NOMO-1 treated with DMSO at 0.1 percent for 48 hours (cell line): ENCODE measurements around the gene RAPGEF1.

ENCODE experiments used
- DNase-seq: peaks from one replicate; lab custom pipeline; 2025; ENCODE audit not compliant: unreplicated experiment; lab: John Stamatoyannopoulos, UW

Gene RAPGEF1, protein sequence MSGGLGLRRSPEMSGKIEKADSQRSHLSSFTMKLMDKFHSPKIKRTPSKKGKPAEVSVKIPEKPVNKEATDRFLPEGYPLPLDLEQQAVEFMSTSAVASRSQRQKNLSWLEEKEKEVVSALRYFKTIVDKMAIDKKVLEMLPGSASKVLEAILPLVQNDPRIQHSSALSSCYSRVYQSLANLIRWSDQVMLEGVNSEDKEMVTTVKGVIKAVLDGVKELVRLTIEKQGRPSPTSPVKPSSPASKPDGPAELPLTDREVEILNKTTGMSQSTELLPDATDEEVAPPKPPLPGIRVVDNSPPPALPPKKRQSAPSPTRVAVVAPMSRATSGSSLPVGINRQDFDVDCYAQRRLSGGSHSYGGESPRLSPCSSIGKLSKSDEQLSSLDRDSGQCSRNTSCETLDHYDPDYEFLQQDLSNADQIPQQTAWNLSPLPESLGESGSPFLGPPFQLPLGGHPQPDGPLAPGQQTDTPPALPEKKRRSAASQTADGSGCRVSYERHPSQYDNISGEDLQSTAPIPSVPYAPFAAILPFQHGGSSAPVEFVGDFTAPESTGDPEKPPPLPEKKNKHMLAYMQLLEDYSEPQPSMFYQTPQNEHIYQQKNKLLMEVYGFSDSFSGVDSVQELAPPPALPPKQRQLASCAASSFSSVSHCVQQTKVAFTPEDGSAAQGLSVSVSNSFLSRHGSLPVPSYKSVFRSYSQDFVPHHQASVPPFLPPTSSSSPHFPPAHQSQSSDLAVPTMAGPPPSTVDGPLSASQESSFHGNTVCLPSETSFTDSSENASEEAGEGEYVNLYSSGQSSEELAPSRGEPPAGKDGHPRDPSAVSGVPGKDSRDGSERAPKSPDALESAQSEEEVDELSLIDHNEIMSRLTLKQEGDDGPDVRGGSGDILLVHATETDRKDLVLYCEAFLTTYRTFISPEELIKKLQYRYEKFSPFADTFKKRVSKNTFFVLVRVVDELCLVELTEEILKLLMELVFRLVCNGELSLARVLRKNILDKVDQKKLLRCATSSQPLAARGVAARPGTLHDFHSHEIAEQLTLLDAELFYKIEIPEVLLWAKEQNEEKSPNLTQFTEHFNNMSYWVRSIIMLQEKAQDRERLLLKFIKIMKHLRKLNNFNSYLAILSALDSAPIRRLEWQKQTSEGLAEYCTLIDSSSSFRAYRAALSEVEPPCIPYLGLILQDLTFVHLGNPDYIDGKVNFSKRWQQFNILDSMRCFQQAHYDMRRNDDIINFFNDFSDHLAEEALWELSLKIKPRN (N-terminal part only)

GRCh38 chr9:131739959-131740648, at the start of gene RAPGEF1:
Gene RAPGEF1 (minus strand): TSS chr9:131740076. CDS start chr9:131739830, 246 bp downstream.
- peak; percentile 31 for DNase-seq

DNA sequence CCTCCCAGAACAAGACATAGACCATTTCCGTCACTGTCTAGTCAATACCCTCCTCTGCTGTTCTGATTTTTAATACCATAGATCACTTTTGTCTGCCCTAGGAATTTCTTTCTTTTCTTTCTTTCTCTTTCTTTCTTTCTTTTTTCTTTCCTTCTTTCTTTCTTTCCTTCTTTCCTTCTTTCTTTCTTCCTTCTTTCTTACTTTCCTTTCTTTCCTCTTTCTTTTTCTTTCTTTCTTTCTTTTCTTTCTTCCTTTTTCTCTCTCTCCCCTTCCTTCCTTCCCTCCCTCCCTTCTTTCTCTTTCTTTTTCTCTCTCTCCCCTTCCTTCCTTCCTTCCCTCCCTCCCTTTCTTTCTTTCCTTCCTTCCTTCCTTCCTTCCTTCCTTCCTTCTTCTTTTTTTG, 49.0 kb upstream of the RAPGEF1 start:
- DNase-seq, result no peak

DNA sequence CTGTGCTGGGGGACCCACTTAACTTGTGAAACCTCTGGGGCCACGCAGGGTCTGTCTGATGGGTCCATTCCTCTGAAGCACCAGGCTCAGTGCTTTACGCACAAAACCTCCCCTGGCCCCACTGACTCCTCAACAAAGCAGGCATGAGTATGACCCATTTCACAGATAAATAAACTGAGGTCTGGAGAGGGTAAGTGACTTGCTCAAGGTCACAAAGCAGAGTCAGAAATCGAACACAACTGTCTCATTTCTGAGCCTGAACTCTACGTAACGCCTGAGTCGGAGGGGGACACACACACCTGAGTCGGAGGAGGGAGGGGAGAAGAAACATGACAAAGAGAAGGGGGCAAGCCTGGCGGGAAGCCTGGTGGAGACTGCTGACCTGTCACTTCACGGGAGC, 48.0 kb upstream of the RAPGEF1 start:
- DNase-seq, result no peak

- DNase-seq, result no peak
Measured at GRCh38 chr9:131784748-131785501, 45.0 kb upstream of the RAPGEF1 start.

- peak; percentile 24 for DNase-seq
Measured at GRCh38 chr9:131781069-131781468, 41.2 kb upstream of the RAPGEF1 start.

- DNase-seq, result no peak
Measured at GRCh38 chr9:131776473-131776872, 36.6 kb upstream of the RAPGEF1 start.

GRCh38 chr9:131776036-131776435, 36.2 kb upstream of the RAPGEF1 start:
- DNase-seq, result no peak

- DNase-seq, result no peak
Measured at GRCh38 chr9:131774636-131775035, 34.8 kb upstream of the RAPGEF1 start.

GRCh38 chr9:131773911-131774379, 34.1 kb upstream of the RAPGEF1 start:
- DNase-seq, result peak; percentile 14

DNA sequence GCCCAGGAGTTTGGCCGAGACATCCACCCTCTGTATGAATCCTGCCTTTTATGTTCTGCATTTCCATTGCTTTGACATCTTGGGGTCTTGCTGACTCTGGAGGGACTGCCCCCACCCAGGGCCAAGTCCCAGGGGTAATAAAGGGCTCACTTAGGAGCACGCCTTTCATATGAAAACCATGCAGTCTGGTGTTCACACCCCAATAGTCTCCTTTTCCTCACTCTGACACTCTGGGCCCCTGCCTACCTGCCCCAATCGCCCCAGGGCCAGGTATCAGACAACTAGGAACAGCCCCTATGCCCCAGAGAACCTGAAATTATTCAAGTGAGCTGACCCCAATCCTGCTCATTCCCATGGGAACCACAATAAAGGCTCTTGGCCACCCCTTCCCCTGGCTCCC, 33.1 kb upstream of the RAPGEF1 start:
- no peak for DNase-seq

GRCh38 chr9:131771646-131772045, 31.8 kb upstream of the RAPGEF1 start:
- no peak for DNase-seq

- DNase-seq, result no peak
Measured at GRCh38 chr9:131769361-131769760, 29.5 kb upstream of the RAPGEF1 start.

DNA sequence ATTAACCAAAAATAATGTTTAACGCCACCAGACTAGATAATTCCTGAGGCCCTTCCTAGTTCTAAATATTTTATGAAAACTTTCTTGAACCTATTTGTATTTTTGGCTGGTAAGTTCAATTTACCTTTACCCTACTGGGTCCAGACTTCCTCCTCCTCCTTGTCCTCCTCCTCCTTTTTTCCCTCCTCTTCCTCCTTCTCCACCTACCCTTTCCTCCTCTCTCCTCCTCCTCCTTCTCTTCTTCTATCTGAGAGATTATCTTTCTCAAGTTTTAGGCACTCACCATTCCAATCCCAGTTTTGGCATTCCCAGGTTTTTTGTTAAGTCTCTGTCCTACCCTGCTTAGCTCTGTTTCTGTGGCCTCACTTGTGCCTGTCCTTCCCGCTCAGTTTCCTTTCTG, 24.7 kb upstream of the RAPGEF1 start:
- DNase-seq, result no peak

GRCh38 chr9:131762356-131762932, 22.6 kb upstream of the RAPGEF1 start:
- peak; percentile 50 for DNase-seq

DNA sequence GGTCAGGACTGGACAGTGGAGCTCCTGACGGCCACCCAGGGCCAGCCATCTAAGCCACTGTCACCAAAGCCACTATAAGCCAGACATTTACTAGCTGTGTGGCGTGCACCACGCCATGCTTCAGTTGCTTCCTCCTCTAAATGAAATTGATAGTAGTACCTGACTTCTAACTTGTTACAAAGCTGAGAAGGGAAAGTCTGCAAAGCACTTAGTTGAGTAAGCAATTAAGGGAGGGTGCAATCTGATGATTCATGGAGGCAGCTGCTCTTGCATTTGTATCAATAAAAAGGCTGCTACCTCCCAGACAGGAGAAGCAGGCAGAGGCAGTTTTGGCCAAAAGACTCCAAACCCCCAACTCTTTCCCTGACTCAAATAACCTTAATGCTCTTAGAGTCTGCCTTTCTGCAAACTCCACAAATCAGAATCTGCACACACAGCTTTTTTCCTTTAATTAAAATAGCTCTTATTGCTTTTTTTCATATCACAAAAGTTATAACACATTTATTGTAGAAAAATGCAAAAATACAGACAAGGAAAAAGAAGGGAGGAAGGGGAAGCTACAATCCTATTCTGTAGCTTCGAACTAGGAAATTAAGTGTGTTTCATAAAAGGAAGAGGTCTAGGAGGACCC, 19.3 kb upstream of the RAPGEF1 start:
- DNase-seq, result peak; percentile 83

DNA sequence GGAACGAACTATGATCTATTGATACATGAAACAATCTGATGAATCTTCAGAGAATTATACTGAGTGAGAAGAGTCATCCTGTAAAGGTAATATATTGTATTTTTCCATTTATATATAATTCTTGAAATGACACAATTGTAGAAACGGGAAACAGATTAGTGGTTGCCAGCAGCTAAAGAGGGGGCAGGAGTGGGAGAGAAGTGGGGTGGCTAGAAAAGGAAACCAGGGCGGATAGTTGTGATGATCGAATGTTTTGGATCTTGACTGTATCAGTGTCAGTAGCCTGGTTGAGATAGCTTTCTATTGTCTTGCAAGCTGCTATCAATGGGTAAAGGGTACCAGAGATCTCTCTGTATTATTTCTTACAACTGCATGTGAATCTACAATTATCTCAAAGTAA, 17.7 kb upstream of the RAPGEF1 start:
- DNase-seq, result no peak

- peak; percentile 80 for DNase-seq
Measured at GRCh38 chr9:131755541-131756198, 15.8 kb upstream of the RAPGEF1 start.

GRCh38 chr9:131754846-131755245, 15.0 kb upstream of the RAPGEF1 start:
- DNase-seq, result no peak
